HL-60 (cell line): ENCODE measurements around the gene CCR9.

Source experiments
- DNase-seq, 2 experiments: peaks; one replicate each; pipeline ENCODE4 v3.0.0-alpha.2; 2010 to 2020; ENCODE audit warnings: low read depth in 1 of 2, low spot score in 1 of 2
- H3K27ac ChIP-seq: fragments of 250-450 bp; sonication (Bioruptor Pico); replicated peaks from 2 replicates; pipeline ENCODE4 v1.5.1; 2020; ENCODE audit warnings: mild to moderate bottlenecking, moderate library complexity
- H3K27me3 ChIP-seq: fragments of 250-450 bp; sonication (Bioruptor Pico); 2 replicates; pipeline ENCODE4 v1.5.1; 2021; ENCODE audit warnings: mild to moderate bottlenecking, moderate library complexity; ENCODE audit not compliant: insufficient read depth, poor library complexity, severe bottlenecking
- H3K4me3 ChIP-seq: replicated peaks from 2 replicates; pipeline ENCODE4 v1.5.1; 2011; ENCODE audit warnings: mild to moderate bottlenecking, control low read depth, low read length; ENCODE audit not compliant: insufficient read depth
- GABPA ChIP-seq: IDR thresholded peaks from 2 replicates; pipeline ENCODE4 v1.6.1; 2012; ENCODE audit warnings: low read depth
- POLR2AphosphoS5 ChIP-seq: IDR thresholded peaks from 2 replicates; pipeline ENCODE4 v1.6.1; 2012; ENCODE audit warnings: low read depth
- SPI1 ChIP-seq: IDR thresholded peaks from 2 replicates; pipeline ENCODE4 v1.6.1; 2012; ENCODE audit warnings: low read depth, mild to moderate bottlenecking, borderline replicate concordance
- TF ChIP-seq, protein P1 (sequence below): IDR thresholded peaks from one replicate; pipeline ENCODE4 v1.5.1; 2011; ENCODE audit warnings: low read length, control low read depth, inconsistent platforms; ENCODE audit not compliant: insufficient read depth
- TF ChIP-seq, protein P2 (sequence below): IDR thresholded peaks from 2 replicates; pipeline ENCODE4 v1.6.1; 2012; ENCODE audit warnings: low read depth; ENCODE audit not compliant: insufficient replicate concordance

The CCR9 gene

GRCh38 chr3:45910892-45911291 is 24.5 kb downstream of the CCR9 start:
- TF ChIP-seq, protein P1, sequence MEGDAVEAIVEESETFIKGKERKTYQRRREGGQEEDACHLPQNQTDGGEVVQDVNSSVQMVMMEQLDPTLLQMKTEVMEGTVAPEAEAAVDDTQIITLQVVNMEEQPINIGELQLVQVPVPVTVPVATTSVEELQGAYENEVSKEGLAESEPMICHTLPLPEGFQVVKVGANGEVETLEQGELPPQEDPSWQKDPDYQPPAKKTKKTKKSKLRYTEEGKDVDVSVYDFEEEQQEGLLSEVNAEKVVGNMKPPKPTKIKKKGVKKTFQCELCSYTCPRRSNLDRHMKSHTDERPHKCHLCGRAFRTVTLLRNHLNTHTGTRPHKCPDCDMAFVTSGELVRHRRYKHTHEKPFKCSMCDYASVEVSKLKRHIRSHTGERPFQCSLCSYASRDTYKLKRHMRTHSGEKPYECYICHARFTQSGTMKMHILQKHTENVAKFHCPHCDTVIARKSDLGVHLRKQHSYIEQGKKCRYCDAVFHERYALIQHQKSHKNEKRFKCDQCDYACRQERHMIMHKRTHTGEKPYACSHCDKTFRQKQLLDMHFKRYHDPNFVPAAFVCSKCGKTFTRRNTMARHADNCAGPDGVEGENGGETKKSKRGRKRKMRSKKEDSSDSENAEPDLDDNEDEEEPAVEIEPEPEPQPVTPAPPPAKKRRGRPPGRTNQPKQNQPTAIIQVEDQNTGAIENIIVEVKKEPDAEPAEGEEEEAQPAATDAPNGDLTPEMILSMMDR = no peak
- TF ChIP-seq POLR2AphosphoS5 = no peak
- no peak for TF ChIP-seq SPI1
- no peak for TF ChIP-seq GABPA
- Histone ChIP-seq H3K27me3 (no peaks in the 10 kb centered on the region), H3K4me3 (no peak overlapping the region), H3K27ac (no peak overlapping the region; the same call in 1 of the 2 replicates)
- peak in 1 of 2 experiments; percentile 25 for DNase-seq

GRCh38 chr3:45911511-45912226 is 25.3 kb downstream of the CCR9 start:
- Histone ChIP-seq H3K27ac (no peak overlapping the region), H3K27me3 (no peaks in the 10 kb centered on the region), H3K4me3 (no peak overlapping the region)
- TF ChIP-seq, protein P2, sequence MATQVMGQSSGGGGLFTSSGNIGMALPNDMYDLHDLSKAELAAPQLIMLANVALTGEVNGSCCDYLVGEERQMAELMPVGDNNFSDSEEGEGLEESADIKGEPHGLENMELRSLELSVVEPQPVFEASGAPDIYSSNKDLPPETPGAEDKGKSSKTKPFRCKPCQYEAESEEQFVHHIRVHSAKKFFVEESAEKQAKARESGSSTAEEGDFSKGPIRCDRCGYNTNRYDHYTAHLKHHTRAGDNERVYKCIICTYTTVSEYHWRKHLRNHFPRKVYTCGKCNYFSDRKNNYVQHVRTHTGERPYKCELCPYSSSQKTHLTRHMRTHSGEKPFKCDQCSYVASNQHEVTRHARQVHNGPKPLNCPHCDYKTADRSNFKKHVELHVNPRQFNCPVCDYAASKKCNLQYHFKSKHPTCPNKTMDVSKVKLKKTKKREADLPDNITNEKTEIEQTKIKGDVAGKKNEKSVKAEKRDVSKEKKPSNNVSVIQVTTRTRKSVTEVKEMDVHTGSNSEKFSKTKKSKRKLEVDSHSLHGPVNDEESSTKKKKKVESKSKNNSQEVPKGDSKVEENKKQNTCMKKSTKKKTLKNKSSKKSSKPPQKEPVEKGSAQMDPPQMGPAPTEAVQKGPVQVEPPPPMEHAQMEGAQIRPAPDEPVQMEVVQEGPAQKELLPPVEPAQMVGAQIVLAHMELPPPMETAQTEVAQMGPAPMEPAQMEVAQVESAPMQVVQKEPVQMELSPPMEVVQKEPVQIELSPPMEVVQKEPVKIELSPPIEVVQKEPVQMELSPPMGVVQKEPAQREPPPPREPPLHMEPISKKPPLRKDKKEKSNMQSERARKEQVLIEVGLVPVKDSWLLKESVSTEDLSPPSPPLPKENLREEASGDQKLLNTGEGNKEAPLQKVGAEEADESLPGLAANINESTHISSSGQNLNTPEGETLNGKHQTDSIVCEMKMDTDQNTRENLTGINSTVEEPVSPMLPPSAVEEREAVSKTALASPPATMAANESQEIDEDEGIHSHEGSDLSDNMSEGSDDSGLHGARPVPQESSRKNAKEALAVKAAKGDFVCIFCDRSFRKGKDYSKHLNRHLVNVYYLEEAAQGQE = no peak
- no peak for TF ChIP-seq POLR2AphosphoS5
- TF ChIP-seq GABPA = no peak
- DNase-seq = peak in 1 of 2 experiments; percentile 18

- no peak for TF ChIP-seq SPI1
- Histone ChIP-seq H3K4me3 (no peak overlapping the region), H3K27me3 (no peaks in the 10 kb centered on the region)
Measured at GRCh38 chr3:45912435-45912834, 26.1 kb downstream of the CCR9 start.

DNA sequence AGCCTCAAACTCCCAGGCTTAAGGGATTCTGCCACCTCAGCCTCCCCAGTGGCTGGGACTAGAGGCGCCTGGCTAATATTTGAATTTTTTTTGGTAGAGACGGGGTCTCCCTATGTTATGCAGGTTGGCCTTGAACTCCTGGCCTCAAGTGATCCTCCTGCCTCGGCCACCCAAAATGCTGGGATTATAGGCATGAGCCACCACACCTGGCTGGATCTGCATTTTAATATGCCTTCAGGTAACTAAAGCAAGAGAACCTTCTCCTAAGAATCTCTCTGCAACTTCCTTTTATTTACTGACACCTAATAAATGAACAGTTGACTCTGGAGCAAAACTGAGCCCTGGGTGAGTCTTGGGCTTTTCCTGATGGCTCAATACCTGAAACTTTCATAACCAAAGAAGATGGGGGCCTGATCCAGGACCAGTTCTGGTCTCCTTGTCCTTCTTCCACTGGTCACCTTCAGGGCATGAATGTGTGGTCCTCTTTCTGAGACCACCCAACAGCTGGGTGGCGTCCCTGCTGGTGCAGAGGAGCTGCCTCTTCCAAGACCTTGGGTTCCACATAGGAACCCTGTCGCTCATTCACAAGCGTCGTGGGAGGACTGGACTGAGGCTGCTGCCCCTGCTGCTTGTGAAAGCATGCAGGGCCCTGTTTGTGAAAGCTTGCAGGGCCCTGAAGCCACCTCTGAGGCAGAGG is 28.2 kb downstream of the CCR9 start:
- no peak overlapping the region for H3K4me3 ChIP-seq
- no peak for TF ChIP-seq SPI1
- TF ChIP-seq, protein P1 = no peak
- TF ChIP-seq, protein P2 = no peak
- no peak for TF ChIP-seq POLR2AphosphoS5
- no peak for TF ChIP-seq GABPA
- no peak for DNase-seq
- no peak overlapping the region for H3K27ac ChIP-seq
- H3K27me3 ChIP-seq = no peaks in the 10 kb centered on the region

More at GRCh38 chr3:45912435-45912834, 26.1 kb downstream of the CCR9 start:
- no peak overlapping the region for H3K27ac ChIP-seq
- DNase-seq = no peak
